Measurements from ENCODE around the gene MYCBP. TPM values are rescaled to one million over a fixed set of nuclear protein-coding genes. Genes with fewer than 3 reads are reported as not detected.

MYCBP gene
- total RNA-seq, 4 donors from 2014 or later = 17.4 to 22.5 (median 21.2) TPM

- no peak for DNase-seq (ENCODE audit: extremely low spot score)
- no peaks in the 10 kb centered on the region for H3K9me3 ChIP-seq
- WGBS = 82% methylated on average over 2 of the region's 2 CpGs
- H3K36me3 ChIP-seq = no peaks in the 10 kb centered on the region
- H3K4me3 ChIP-seq = no peak overlapping the region
- no peak for TF ChIP-seq EP300 (IDR thresholded peaks at IDR 0.05)
- TF ChIP-seq CTCF (IDR thresholded peaks at IDR 0.05) = no peak
- TF ChIP-seq POLR2A (IDR thresholded peaks at IDR 0.05; ENCODE audit: low read depth) = no peak
- TF ChIP-seq POLR2AphosphoS5 (IDR thresholded peaks at IDR 0.05) = no peak
- no peak overlapping the region for H3K27ac ChIP-seq (replicated peaks in 1 of 4)
- H3K27me3 ChIP-seq = no peaks in the 10 kb centered on the region
- peaks cover 18 to 25% (median 19%) of the 10 kb centered on the region in 4 donors for H3K4me1 ChIP-seq
- intact Hi-C loops (cut with DNase I) = loop anchor here (10.0 kb wide), 1 partner anchor 209 kb away; no protein-coding TSS in a partner anchor
Measured at GRCh38 chr1:38875811-38876210, 2.7 kb upstream of the MYCBP start.

GRCh38 chr1:38872401-38873026, 634 bp downstream of the MYCBP start:
- TF ChIP-seq CTCF (IDR thresholded peaks at IDR 0.05) (no peak), POLR2A (IDR thresholded peaks at IDR 0.05; ENCODE audit: low read depth) (no peak), POLR2AphosphoS5 (IDR thresholded peaks at IDR 0.05) (no peak), EP300 (IDR thresholded peaks at IDR 0.05) (no peak)
- 17% methylated on average over 8 of the region's 25 CpGs for WGBS
- Histone ChIP-seq H3K4me3 (peak overlapping the region; percentile 62 to 92 (median 86)), H3K27me3 (no peaks in the 10 kb centered on the region), H3K9me3 (no peaks in the 10 kb centered on the region), H3K4me1 (peaks cover 18 to 25% (median 19%) of the 10 kb centered on the region in 4 donors), H3K27ac (replicated peaks in 1 of 4) (peak overlapping the region; percentile 68 to 83 (median 76)), H3K36me3 (no peaks in the 10 kb centered on the region)
- intact Hi-C loops (cut with DNase I) = loop anchor here (2.0 to 10.0 kb wide), 2 partner anchors 14 to 212 kb away; partner anchors contain the start of gene RRAGC
- no peak for DNase-seq (ENCODE audit: extremely low spot score)

GRCh38 chr1:38870996-38871395, 2.2 kb downstream of the MYCBP start:
- WGBS = 97% methylated on average over 8 of the region's 8 CpGs
- Histone ChIP-seq H3K36me3 (peaks cover 0 to 12% (median 9%) of the 10 kb centered on the region in 4 donors), H3K27me3 (no peaks in the 10 kb centered on the region), H3K9me3 (no peaks in the 10 kb centered on the region), H3K27ac (replicated peaks in 1 of 4) (no peak overlapping the region), H3K4me1 (peaks cover 18 to 25% (median 19%) of the 10 kb centered on the region in 4 donors), H3K4me3 (no peak overlapping the region)
- TF ChIP-seq CTCF (IDR thresholded peaks at IDR 0.05) = no peak
- TF ChIP-seq EP300 (IDR thresholded peaks at IDR 0.05) = no peak
- TF ChIP-seq POLR2AphosphoS5 (IDR thresholded peaks at IDR 0.05) = no peak
- TF ChIP-seq POLR2A (IDR thresholded peaks at IDR 0.05; ENCODE audit: low read depth) = no peak
- intact Hi-C loops (cut with DNase I) = loop anchor here (10.0 kb wide), 1 partner anchor 214 kb away; no protein-coding TSS in a partner anchor
- DNase-seq (ENCODE audit: extremely low spot score) = no peak

GRCh38 chr1:38867208-38867607, 5.9 kb downstream of the MYCBP start:
- H3K27me3 ChIP-seq = no peaks in the 10 kb centered on the region
- WGBS = 93% methylated on average over 8 of the region's 8 CpGs
- TF ChIP-seq EP300 (IDR thresholded peaks at IDR 0.05) (no peak), POLR2A (IDR thresholded peaks at IDR 0.05; ENCODE audit: low read depth) (no peak), CTCF (IDR thresholded peaks at IDR 0.05) (no peak), POLR2AphosphoS5 (IDR thresholded peaks at IDR 0.05) (no peak)
- intact Hi-C loops (cut with DNase I) = no loop called here
- H3K9me3 ChIP-seq = no peaks in the 10 kb centered on the region
- H3K4me1 ChIP-seq = peaks cover 4 to 28% (median 19%) of the 10 kb centered on the region in 4 donors
- peaks cover 0 to 28% (median 9%) of the 10 kb centered on the region in 4 donors for H3K36me3 ChIP-seq
- DNase-seq (ENCODE audit: extremely low spot score) = no peak
- H3K27ac ChIP-seq (replicated peaks in 1 of 4) = no peak overlapping the region
- no peak overlapping the region for H3K4me3 ChIP-seq
